ENCODE measurements around the gene ME2.
"Not testable (repeated sequence)": the region's sequence is repeated elsewhere in the genome, so short reads cannot be mapped to it uniquely, and the experiment has no call there.

ME2 gene

DNA sequence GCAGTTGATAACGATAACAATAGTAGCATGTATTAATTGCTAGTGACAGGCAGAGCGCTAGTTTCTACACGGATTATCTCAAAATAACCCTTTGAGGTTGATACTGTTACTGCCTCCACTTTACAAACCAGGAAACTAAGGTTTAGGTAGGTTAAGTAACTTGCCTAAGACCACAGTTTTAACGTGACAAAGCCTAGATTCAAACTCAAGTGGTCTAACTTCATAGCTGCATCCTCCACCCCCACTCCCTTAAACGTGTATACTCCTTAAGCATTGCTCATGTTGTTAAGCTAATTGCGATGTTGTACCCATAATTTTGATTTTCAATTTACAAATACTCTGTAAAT, 1.2 kb downstream of the ME2 start:
- Histone ChIP-seq H3K9ac (ENCODE audit: low read depth, low read length) (peak overlapping the region; percentile 73), H3K27me3 (ENCODE audit: control insufficient read depth, insufficient read depth, low read length) (no peaks in the 10 kb centered on the region), H3K9me3 (ENCODE audit: control insufficient read depth, insufficient read depth, low read length) (no peaks in the 10 kb centered on the region), H3K27ac (ENCODE audit: low read depth, low read length) (no peak overlapping the region), H3K4me3 (ENCODE audit: low read depth, low read length) (peak overlapping the region; percentile 85), H3K36me3 (ENCODE audit: control insufficient read depth, insufficient read depth, low read length) (no peaks in the 10 kb centered on the region), H3K4me1 (ENCODE audit: control insufficient read depth, insufficient read depth, low read length) (peaks cover 18% of the 10 kb centered on the region)

DNA sequence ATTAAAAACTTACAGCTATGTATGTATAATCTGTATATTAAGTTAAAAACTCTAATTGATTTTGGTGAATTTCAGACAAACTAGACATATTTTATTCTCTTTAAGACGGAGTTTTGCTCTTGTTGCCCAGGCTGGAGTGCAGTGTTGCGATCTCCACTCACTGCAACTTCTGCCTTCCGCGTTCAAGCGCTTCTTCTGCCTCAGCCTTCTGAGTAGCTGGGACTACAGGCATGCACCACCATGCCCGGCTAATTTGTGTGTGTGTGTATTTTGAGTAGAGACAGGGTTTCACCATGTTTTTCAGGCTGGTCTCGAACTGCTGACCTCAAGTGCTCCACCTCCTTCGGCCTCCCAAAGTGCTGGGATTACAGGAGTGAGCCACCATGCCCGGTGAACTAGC, 2.0 kb downstream of the ME2 start:
- H3K27me3 ChIP-seq (ENCODE audit: control insufficient read depth, insufficient read depth, low read length); H3K9me3 ChIP-seq (ENCODE audit: control insufficient read depth, insufficient read depth, low read length); H3K27ac ChIP-seq (ENCODE audit: low read depth, low read length); H3K9ac ChIP-seq (ENCODE audit: low read depth, low read length); H3K36me3 ChIP-seq (ENCODE audit: control insufficient read depth, insufficient read depth, low read length): not testable (repeated sequence)
- Histone ChIP-seq H3K4me3 (ENCODE audit: low read depth, low read length) (peak overlapping the region; percentile 85; the same call in 1 of the 2 replicates), H3K4me1 (ENCODE audit: control insufficient read depth, insufficient read depth, low read length) (peaks cover 18% of the 10 kb centered on the region)

DNA sequence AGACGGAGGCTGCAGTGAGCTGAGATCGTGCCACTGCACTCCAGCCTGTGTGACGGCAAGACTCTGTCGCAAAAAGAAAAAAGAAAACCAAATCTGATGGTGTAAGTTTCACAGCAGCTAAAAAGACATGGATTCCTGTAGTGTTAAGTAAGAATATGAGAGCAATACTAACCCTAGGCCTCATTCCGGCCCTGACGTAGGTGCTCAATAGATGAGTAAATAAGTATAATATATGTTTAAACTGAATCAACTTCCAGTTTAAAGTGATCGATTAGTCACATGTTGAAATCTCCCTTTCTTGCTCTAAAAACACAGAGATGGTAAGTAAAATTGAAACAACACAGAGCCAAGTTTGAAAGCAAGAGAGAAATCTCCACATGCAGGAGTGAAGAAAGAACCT, 8.0 kb downstream of the ME2 start:
- Histone ChIP-seq H3K4me1 (ENCODE audit: control insufficient read depth, insufficient read depth, low read length) (no peaks in the 10 kb centered on the region; the same call in 1 of the 2 replicates), H3K9me3 (ENCODE audit: control insufficient read depth, insufficient read depth, low read length) (no peaks in the 10 kb centered on the region), H3K9ac (ENCODE audit: low read depth, low read length) (no peak overlapping the region), H3K4me3 (ENCODE audit: low read depth, low read length) (no peak overlapping the region), H3K27ac (ENCODE audit: low read depth, low read length) (no peak overlapping the region), H3K36me3 (ENCODE audit: control insufficient read depth, insufficient read depth, low read length) (peaks cover 12% of the 10 kb centered on the region), H3K27me3 (ENCODE audit: control insufficient read depth, insufficient read depth, low read length) (no peaks in the 10 kb centered on the region)

DNA sequence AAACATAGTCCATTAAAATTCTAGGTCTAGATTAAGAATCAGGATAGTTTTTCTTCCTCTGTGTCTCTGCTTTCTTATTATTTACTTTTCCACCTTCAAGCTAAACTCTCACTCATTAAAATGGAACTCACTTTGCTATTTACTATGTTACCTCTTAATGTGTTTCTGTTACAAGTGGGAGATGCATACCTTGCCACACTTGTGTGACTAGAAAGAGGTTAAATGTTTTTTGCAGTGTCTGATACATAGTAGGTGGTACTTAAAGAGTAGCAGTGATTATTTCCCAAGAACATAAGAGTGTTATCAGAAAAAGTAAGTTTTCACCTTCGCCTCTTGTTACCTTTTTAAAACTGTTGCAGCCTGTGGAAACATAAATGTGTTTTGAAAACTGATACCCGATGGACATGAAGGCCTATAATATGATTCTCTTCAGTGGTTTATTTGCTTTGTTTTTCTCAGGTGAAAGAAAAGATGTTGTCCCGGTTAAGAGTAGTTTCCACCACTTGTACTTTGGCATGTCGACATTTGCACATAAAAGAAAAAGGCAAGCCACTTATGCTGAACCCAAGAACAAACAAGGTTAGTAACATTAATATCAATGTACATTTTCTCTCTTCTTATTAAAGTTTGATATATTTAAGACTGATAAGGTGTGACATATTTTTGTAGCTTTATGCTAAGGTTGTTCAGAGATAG, 16.6 kb downstream of the ME2 start:
- Histone ChIP-seq H3K4me3 (ENCODE audit: low read depth, low read length) (no peak overlapping the region), H3K9me3 (ENCODE audit: control insufficient read depth, insufficient read depth, low read length) (peaks cover 4% of the 10 kb centered on the region; the same call in 1 of the 2 replicates), H3K4me1 (ENCODE audit: control insufficient read depth, insufficient read depth, low read length) (peaks cover 7% of the 10 kb centered on the region), H3K9ac (ENCODE audit: low read depth, low read length) (no peak overlapping the region), H3K27me3 (ENCODE audit: control insufficient read depth, insufficient read depth, low read length) (no peaks in the 10 kb centered on the region), H3K36me3 (ENCODE audit: control insufficient read depth, insufficient read depth, low read length) (peaks cover 34% of the 10 kb centered on the region), H3K27ac (ENCODE audit: low read depth, low read length) (no peak overlapping the region)

DNA sequence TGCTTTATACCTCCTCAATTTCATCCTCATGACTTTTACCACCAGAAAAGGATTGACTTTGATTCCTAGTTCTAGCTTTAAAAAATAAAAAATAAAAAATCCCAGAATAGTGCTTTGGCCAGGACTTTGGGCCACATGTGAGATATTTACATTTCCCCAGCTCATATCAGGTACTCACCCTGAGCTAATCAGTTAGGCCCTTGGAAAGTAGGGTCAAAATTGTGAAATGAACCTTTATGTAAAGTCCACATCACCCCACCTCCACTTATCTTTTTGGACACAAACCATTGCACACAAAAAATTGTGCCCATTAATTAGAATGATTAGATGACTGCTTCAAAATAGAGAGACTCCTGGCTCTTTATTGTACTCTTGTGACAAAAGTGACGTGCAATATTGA, 17.2 kb downstream of the ME2 start:
- H3K4me3 ChIP-seq (ENCODE audit: low read depth, low read length) = no peak overlapping the region

DNA sequence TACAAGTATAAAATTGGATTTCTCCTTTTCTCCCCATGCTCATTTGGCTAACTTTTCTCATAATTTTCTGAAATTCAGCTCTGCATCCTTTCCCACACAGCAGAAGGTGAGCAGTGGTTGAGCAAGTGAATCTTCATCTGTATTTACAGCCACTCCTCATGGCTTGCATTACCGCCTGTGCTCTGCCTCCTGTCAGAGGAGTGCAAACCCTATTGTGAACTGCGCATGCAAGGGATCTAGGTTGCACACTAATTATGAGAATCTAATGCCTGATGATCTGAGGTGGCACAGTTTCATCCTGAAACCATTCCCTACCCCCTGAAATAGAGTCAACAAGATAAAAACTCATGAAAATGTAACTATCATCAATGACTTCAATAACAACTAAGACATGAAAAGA, 20.0 kb downstream of the ME2 start:
- H3K27me3 ChIP-seq (ENCODE audit: control insufficient read depth, insufficient read depth, low read length) = no peaks in the 10 kb centered on the region
- peaks cover 12% of the 10 kb centered on the region; the same call in 1 of the 2 replicates for H3K4me1 ChIP-seq (ENCODE audit: control insufficient read depth, insufficient read depth, low read length)
- H3K9ac ChIP-seq (ENCODE audit: low read depth, low read length) = no peak overlapping the region
- no peak overlapping the region for H3K4me3 ChIP-seq (ENCODE audit: low read depth, low read length)
- no peak overlapping the region for H3K27ac ChIP-seq (ENCODE audit: low read depth, low read length)
- H3K36me3 ChIP-seq (ENCODE audit: control insufficient read depth, insufficient read depth, low read length) = peaks cover 41% of the 10 kb centered on the region
- H3K9me3 ChIP-seq (ENCODE audit: control insufficient read depth, insufficient read depth, low read length) = peaks cover 4% of the 10 kb centered on the region; the same call in 1 of the 2 replicates

More for the DNA sequence above, 17.2 kb downstream of the ME2 start:
- H3K4me1 ChIP-seq (ENCODE audit: control insufficient read depth, insufficient read depth, low read length) = peaks cover 7% of the 10 kb centered on the region
- peaks cover 4% of the 10 kb centered on the region; the same call in 1 of the 2 replicates for H3K9me3 ChIP-seq (ENCODE audit: control insufficient read depth, insufficient read depth, low read length)
- no peak overlapping the region for H3K9ac ChIP-seq (ENCODE audit: low read depth, low read length)
- H3K36me3 ChIP-seq (ENCODE audit: control insufficient read depth, insufficient read depth, low read length) = peaks cover 34% of the 10 kb centered on the region
- no peak overlapping the region for H3K27ac ChIP-seq (ENCODE audit: low read depth, low read length)
- no peaks in the 10 kb centered on the region for H3K27me3 ChIP-seq (ENCODE audit: control insufficient read depth, insufficient read depth, low read length)

DNA sequence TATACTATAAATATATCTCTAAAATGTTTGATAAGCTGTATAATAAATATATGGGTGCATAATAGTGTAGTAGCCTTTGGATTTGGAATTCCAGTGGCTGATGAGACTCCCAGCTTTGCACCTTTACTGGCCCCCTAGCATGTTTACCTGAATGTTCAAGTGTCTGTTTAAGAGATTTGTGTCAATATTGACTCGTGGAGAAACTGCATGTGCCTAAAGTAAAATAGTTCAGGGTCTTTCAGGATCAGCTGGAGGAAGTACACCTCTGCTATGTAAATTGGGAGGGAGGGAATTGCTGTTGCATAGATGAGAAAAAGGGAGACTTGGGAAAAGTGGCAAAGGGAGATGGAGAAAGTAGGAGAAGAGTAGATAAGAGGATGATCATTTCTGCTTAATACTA, 23.9 kb downstream of the ME2 start:
- H3K4me1 ChIP-seq (ENCODE audit: control insufficient read depth, insufficient read depth, low read length) = 0 out of 2 replicates have a peak, but pooled peaks cover 5% of the 10 kb centered on the region
- peaks cover 9% of the 10 kb centered on the region for H3K9me3 ChIP-seq (ENCODE audit: control insufficient read depth, insufficient read depth, low read length)
- H3K9ac ChIP-seq (ENCODE audit: low read depth, low read length) = no peak overlapping the region
- H3K27me3 ChIP-seq (ENCODE audit: control insufficient read depth, insufficient read depth, low read length) = no peaks in the 10 kb centered on the region
- H3K36me3 ChIP-seq (ENCODE audit: control insufficient read depth, insufficient read depth, low read length) = peaks cover 41% of the 10 kb centered on the region
- H3K4me3 ChIP-seq (ENCODE audit: low read depth, low read length) = no peak overlapping the region
- no peak overlapping the region for H3K27ac ChIP-seq (ENCODE audit: low read depth, low read length)

DNA sequence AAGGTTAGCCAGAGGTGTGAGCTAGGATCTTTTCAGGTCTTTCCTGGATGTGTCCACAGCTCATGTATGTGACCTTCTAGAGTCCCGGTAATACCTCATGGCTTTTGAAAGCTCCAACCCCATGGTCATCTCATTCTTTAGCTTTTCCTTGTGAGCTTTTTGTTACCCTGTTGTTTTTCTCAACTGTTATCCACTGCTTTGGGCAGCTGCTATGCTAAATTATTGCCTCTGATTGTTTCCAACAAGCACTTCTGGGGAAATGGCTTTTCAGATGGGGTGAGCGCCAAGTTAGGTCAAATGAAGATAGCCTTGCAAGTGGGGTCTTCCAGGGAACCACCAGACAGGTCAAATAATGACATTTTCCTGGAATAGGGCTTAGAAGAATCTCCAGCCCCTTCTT, 27.9 kb downstream of the ME2 start:
- Histone ChIP-seq H3K9me3 (ENCODE audit: control insufficient read depth, insufficient read depth, low read length) (peaks cover 5% of the 10 kb centered on the region; the same call in 1 of the 2 replicates), H3K9ac (ENCODE audit: low read depth, low read length) (no peak overlapping the region), H3K27me3 (ENCODE audit: control insufficient read depth, insufficient read depth, low read length) (no peaks in the 10 kb centered on the region), H3K36me3 (ENCODE audit: control insufficient read depth, insufficient read depth, low read length) (peaks cover 49% of the 10 kb centered on the region), H3K27ac (ENCODE audit: low read depth, low read length) (no peak overlapping the region), H3K4me1 (ENCODE audit: control insufficient read depth, insufficient read depth, low read length) (0 out of 2 replicates have a peak, but pooled peaks cover 2% of the 10 kb centered on the region), H3K4me3 (ENCODE audit: low read depth, low read length) (no peak overlapping the region)

DNA sequence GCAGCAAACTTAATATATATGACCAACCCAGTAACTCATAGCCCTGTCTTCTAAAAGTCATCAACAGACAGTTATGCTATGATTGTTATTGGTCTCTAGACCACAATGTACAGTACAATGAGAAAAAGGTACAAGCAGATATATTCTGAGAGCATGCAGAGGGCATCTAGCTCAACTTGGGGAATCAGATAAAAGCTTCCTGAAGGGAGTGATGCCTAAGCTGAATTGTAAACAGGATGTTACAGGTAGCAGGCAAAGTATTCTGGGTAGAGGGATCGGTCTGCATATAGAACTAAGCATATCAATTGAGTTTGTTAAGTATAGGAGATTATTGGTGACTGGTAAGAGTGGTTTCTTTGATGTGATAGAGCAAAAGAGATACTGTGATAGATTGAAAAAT, 30.3 kb downstream of the ME2 start:
- no peak overlapping the region for H3K9ac ChIP-seq (ENCODE audit: low read depth, low read length)
- peaks cover 5% of the 10 kb centered on the region; the same call in 1 of the 2 replicates for H3K9me3 ChIP-seq (ENCODE audit: control insufficient read depth, insufficient read depth, low read length)
- H3K27ac ChIP-seq (ENCODE audit: low read depth, low read length) = no peak overlapping the region
- no peaks in the 10 kb centered on the region for H3K4me1 ChIP-seq (ENCODE audit: control insufficient read depth, insufficient read depth, low read length)
- H3K4me3 ChIP-seq (ENCODE audit: low read depth, low read length) = no peak overlapping the region
- no peaks in the 10 kb centered on the region for H3K27me3 ChIP-seq (ENCODE audit: control insufficient read depth, insufficient read depth, low read length)
- H3K36me3 ChIP-seq (ENCODE audit: control insufficient read depth, insufficient read depth, low read length) = peaks cover 70% of the 10 kb centered on the region

DNA sequence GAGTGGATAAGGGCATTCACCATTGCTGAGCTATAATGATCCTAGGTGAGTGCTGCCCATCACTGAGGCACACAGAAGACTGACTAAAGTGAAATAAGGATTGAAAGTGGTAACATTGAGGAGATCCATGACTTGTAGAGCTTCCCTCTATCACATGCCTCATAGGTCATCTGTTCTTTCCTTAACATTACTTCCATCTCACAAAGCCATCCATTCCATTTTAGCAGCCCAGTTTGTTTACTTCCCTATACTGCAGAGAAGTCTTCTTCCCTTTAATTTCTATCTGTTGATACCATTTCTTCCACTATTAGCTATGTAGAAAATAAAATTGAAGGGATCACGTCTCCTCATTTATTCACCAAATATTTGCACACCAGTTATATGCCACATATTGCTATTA, 32.1 kb downstream of the ME2 start:
- no peaks in the 10 kb centered on the region for H3K4me1 ChIP-seq (ENCODE audit: control insufficient read depth, insufficient read depth, low read length)
- peaks cover 5% of the 10 kb centered on the region; the same call in 1 of the 2 replicates for H3K9me3 ChIP-seq (ENCODE audit: control insufficient read depth, insufficient read depth, low read length)
- H3K9ac ChIP-seq (ENCODE audit: low read depth, low read length) = no peak overlapping the region
- peaks cover 73% of the 10 kb centered on the region for H3K36me3 ChIP-seq (ENCODE audit: control insufficient read depth, insufficient read depth, low read length)
- no peak overlapping the region for H3K27ac ChIP-seq (ENCODE audit: low read depth, low read length)
- no peak overlapping the region for H3K4me3 ChIP-seq (ENCODE audit: low read depth, low read length)
- no peaks in the 10 kb centered on the region for H3K27me3 ChIP-seq (ENCODE audit: control insufficient read depth, insufficient read depth, low read length)

DNA sequence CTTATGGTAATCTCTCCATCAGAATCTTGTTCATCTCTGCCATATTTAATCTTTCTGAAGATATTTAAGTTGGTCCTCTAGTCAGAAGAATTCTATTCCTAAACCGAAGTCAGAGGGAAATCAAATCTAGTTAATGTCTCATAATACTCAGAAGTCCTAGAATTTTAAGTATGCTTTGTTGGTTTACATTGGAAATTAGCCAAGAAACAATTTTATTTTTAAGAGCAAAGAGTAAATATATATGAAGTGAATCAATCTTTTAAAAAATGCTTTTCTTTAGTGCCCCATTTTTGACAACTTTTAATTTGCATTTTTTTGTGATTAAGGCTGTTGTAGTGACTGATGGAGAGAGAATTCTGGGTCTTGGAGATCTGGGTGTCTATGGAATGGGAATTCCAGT, 38.1 kb downstream of the ME2 start:
- Histone ChIP-seq H3K36me3 (ENCODE audit: control insufficient read depth, insufficient read depth, low read length) (peaks cover 74% of the 10 kb centered on the region), H3K27ac (ENCODE audit: low read depth, low read length) (no peak overlapping the region), H3K27me3 (ENCODE audit: control insufficient read depth, insufficient read depth, low read length) (no peaks in the 10 kb centered on the region), H3K9me3 (ENCODE audit: control insufficient read depth, insufficient read depth, low read length) (no peaks in the 10 kb centered on the region), H3K9ac (ENCODE audit: low read depth, low read length) (no peak overlapping the region), H3K4me1 (ENCODE audit: control insufficient read depth, insufficient read depth, low read length) (no peaks in the 10 kb centered on the region), H3K4me3 (ENCODE audit: low read depth, low read length) (no peak overlapping the region)
